Bronchial epithelial cell (primary cell): ENCODE measurements around the gene CEMIP2. TPM values are rescaled to one million over a fixed set of nuclear protein-coding genes. Genes with fewer than 3 reads are reported as not detected.
"Not testable (repeated sequence)": the region's sequence is repeated elsewhere in the genome, so short reads cannot be mapped to it uniquely, and the experiment has no call there.

Experiments used
- DNase-seq: peaks from one replicate; pipeline ENCODE4 v3.0.0-alpha.2; 2010; ENCODE audit warnings: low read depth
- FAIRE-seq: peaks from 2 replicates; lab custom pipeline; 2011; peaks lifted over from hg19 to GRCh38; lab: Jason Lieb, UNC
- H3K27me3 ChIP-seq: 2 replicates; pipeline ENCODE4 v1.5.1; 2011; ENCODE audit warnings: low read length; ENCODE audit not compliant: control insufficient read depth, insufficient read depth
- H3K36me3 ChIP-seq: 2 replicates; pipeline ENCODE4 v1.5.1; 2011; ENCODE audit warnings: low read length; ENCODE audit not compliant: control insufficient read depth, insufficient read depth
- H3K4me3 ChIP-seq: 2 replicates; pipeline ENCODE4 v1.5.1; 2011; ENCODE audit warnings: mild to moderate bottlenecking, low read depth, low read length, control low read depth
- total RNA-seq: library from RNA; depleted of rRNA; stranded (reverse); fragments of >200 nt; gene quantifications from 2 replicates; pipeline ENCODE4 v1.2.1, GENCODE V29; 2014
- TF ChIP-seq, protein P1 (sequence below): IDR thresholded peaks from 2 replicates; pipeline ENCODE4 v1.5.1; 2011; ENCODE audit warnings: mild to moderate bottlenecking, moderate library complexity, low read length, control low read depth, inconsistent platforms; ENCODE audit not compliant: insufficient read depth, severe bottlenecking

Gene CEMIP2
- total RNA-seq, 1 donor from 2014 or later: 37.6 TPM

DNA sequence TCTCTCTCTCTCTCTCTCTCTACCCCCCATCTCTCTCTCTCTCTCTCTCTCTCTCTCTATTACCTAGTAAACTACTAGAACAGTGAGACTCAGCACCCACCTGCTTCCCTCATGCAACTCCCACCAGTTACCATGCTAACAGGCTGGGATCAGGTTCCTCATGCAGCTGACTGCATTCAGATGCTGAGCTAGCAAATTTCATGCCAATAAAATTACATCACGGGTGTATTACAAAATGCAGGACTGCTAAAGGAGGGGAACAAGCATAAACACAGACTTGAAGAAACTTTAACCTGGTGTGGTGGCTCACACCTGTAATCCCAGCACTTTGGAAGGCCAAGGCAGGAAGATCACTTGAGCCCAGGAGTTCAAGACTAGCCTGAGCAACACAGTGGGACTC lies 76.0 kb downstream of the CEMIP2 start:
- Histone ChIP-seq H3K4me3 (no peak overlapping the region), H3K27me3 (no peaks in the 10 kb centered on the region), H3K36me3 (peaks cover 5% of the 10 kb centered on the region)
- TF ChIP-seq, protein P1, sequence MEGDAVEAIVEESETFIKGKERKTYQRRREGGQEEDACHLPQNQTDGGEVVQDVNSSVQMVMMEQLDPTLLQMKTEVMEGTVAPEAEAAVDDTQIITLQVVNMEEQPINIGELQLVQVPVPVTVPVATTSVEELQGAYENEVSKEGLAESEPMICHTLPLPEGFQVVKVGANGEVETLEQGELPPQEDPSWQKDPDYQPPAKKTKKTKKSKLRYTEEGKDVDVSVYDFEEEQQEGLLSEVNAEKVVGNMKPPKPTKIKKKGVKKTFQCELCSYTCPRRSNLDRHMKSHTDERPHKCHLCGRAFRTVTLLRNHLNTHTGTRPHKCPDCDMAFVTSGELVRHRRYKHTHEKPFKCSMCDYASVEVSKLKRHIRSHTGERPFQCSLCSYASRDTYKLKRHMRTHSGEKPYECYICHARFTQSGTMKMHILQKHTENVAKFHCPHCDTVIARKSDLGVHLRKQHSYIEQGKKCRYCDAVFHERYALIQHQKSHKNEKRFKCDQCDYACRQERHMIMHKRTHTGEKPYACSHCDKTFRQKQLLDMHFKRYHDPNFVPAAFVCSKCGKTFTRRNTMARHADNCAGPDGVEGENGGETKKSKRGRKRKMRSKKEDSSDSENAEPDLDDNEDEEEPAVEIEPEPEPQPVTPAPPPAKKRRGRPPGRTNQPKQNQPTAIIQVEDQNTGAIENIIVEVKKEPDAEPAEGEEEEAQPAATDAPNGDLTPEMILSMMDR: no peak
- FAIRE-seq (no peak), DNase-seq (peak; percentile 74)

DNA sequence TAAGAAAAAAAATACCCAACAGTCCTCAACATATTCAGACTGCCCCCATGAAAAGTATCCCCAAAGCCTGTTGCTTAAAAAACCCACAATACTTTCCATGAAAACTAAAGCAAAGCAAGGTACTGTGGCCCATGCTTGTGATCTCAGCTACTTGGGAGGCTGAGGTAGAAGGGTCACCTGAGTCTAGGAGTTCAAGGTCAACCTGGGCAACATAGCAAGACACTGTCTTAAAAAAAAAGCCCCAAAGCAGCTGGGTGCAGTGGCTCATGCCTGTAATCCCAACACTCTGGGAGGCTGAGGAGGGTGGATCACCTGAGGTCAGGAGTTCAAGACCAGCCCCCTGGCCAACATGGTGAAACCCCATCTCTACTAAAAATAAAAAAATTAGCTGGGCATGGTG lies 76.7 kb downstream of the CEMIP2 start:
- H3K4me3 ChIP-seq, DNase-seq, H3K36me3 ChIP-seq, H3K27me3 ChIP-seq, FAIRE-seq: not testable (repeated sequence)

DNA sequence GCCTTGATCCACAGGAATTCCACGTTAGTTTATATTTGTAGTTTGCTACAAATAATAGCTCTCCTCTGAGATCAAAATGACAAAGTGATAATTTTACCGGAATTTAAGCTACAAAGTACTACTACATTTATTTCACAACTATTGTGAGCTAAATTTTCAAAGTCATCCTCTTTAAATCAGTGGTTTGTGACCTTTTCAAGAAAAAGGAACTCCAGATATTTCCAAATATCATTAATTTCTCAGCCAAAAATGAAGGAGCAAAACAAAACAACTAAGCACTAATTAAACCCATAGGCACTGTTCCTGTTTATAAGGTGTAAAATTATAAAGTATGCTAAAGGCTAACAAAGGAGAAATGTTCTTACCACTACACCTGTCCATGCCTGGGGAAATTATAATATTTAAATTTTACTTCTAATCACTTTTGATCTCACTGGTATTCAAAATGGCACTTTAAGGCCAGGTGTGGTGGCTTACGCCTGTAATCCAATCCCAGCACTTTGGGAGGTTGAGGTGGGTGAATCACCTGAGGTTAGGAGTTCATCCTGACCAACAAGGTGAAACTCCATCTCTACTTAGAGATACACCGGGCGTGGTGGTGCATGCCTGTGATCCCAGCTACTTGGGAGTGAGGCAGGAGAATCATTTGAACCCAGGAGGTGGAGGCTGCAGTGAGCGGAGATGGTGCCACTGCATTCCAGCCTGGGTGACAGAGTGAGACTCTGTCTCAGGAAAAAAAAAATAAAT lies 77.5 kb downstream of the CEMIP2 start:
- no peaks in the 10 kb centered on the region for H3K27me3 ChIP-seq
- H3K36me3 ChIP-seq: peaks cover 2% of the 10 kb centered on the region
- no peak overlapping the region for H3K4me3 ChIP-seq
- FAIRE-seq (no peak), DNase-seq (peak; percentile 75)
- TF ChIP-seq, protein P1: no peak

DNA sequence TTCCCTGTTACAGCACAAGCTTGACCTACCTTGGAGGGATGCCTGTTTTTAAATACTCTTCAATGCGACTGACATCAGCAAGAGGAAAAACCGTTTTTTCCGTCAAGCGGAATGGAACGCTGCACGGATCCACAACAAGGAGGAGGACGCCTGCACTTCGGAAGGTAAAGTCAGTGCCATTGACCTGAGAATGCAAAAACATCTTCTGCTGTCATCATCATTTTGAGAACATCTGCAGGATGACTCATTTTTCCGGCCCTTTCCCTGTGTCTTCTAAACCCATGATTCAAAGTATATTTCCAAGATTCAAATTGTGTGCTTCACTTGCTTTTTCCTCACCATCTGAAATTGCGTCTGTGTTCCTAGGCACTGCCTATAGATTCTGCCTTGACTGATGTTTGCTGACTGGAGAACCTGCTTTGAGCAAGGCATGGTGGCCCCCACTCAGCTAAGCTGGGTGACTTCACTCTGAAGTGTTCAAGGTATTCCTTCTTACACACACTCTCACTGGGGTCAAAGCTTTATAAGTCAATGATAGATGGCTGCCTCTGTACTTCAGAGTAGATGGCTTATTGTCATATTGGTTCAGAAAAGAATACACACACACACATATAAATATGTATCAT lies 78.1 kb downstream of the CEMIP2 start:
- FAIRE-seq (no peak), DNase-seq (peak; percentile 28)
- TF ChIP-seq, protein P1: no peak
- Histone ChIP-seq H3K36me3 (peaks cover 2% of the 10 kb centered on the region), H3K27me3 (no peaks in the 10 kb centered on the region), H3K4me3 (no peak overlapping the region)

DNA sequence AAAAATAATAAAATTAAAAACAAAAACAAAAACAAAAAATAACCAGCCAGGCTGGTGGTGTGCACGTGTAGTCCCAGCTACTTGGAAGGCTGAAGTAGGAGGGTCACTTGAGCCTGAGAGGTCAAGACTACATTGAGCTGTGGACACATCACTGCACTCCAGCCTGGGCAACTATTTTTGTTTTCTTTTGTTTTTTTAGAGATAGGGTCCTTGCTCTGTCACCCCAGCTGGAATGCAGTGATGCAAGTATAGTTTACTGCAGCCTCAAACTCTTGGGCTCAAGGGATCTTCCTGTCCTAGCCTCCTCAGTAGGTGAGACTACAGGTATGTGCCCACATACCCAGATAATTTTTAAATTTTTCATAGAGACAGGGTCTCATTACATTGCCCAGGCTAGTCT lies 80.6 kb downstream of the CEMIP2 start:
- Histone ChIP-seq H3K27me3 (no peaks in the 10 kb centered on the region), H3K36me3 (peaks cover 2% of the 10 kb centered on the region), H3K4me3 (no peak overlapping the region)
- DNase-seq: no peak
- FAIRE-seq: no peak
- TF ChIP-seq, protein P1: no peak

DNA sequence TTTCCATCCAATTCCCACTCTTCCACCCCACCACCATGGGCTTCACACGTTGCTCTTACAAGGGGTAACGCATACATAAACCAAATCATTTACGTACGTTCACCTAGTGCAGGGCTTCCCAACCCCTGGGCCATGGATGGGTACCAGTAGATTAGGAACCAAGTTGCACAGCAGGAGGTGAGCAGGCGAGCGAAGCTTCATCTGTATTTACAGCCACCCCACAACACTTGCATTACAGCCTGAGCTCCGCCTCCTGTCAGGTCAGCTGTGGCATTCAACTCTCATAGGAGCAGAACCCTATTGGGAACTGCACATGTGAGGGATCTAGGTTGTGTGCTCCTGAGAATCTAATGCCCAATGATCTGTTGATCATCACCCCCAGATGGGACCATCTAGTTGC lies 82.3 kb downstream of the CEMIP2 start:
- FAIRE-seq: no peak
- Histone ChIP-seq H3K27me3 (no peaks in the 10 kb centered on the region), H3K36me3 (peaks cover 2% of the 10 kb centered on the region), H3K4me3 (no peak overlapping the region)
- TF ChIP-seq, protein P1: no peak
- no peak for DNase-seq
